ENCODE data around the gene ZBTB46. TPM values are rescaled to one million over a fixed set of nuclear protein-coding genes. Genes with fewer than 3 reads are reported as not detected.
"Not testable (repeated sequence)": the region's sequence is repeated elsewhere in the genome, so short reads cannot be mapped to it uniquely, and the experiment has no call there.

Gene ZBTB46
- total RNA-seq, 4 donors from 2014 or later = 11.5 to 20.4 (median 12.6) TPM

DNA sequence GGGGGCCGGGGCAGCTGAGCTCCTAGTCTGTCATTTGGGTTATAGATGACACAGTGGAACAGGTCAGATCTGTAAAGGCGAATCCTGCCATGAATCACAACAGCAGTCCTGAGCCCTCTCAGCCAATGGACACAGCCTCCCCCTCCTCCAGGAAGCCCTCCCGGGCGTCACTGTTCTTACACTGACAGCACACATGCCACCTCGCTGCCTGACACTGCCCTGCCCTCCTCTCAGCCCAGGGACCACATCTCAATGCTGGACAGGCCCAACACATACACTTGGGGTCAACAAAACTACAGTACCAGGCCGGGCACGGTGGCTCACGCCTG is 26.8 kb downstream of the ZBTB46 start:
- peaks cover 0 to 34% (median 0%) of the 10 kb centered on the region in 3 donors for H3K36me3 ChIP-seq
- H3K9me3 ChIP-seq = no peaks in the 10 kb centered on the region
- 94% methylated on average over 7 to 8 of the region's 8 CpGs for WGBS, 2 donors
- H3K27ac ChIP-seq = peak overlapping the region in 1 of 4 donors; percentile 17
- no peak for DNase-seq (ENCODE audit: low spot score in 2 of 2)
- no peaks in the 10 kb centered on the region for H3K27me3 ChIP-seq
- no peak for TF ChIP-seq EP300 (IDR thresholded peaks at IDR 0.05)
- TF ChIP-seq, protein P1, sequence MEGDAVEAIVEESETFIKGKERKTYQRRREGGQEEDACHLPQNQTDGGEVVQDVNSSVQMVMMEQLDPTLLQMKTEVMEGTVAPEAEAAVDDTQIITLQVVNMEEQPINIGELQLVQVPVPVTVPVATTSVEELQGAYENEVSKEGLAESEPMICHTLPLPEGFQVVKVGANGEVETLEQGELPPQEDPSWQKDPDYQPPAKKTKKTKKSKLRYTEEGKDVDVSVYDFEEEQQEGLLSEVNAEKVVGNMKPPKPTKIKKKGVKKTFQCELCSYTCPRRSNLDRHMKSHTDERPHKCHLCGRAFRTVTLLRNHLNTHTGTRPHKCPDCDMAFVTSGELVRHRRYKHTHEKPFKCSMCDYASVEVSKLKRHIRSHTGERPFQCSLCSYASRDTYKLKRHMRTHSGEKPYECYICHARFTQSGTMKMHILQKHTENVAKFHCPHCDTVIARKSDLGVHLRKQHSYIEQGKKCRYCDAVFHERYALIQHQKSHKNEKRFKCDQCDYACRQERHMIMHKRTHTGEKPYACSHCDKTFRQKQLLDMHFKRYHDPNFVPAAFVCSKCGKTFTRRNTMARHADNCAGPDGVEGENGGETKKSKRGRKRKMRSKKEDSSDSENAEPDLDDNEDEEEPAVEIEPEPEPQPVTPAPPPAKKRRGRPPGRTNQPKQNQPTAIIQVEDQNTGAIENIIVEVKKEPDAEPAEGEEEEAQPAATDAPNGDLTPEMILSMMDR (IDR thresholded peaks at IDR 0.05) = no peak
- no peak for TF ChIP-seq POLR2A (IDR thresholded peaks at IDR 0.05)
- no peaks in the 10 kb centered on the region for H3K4me1 ChIP-seq
- H3K4me3 ChIP-seq = no peak overlapping the region

DNA sequence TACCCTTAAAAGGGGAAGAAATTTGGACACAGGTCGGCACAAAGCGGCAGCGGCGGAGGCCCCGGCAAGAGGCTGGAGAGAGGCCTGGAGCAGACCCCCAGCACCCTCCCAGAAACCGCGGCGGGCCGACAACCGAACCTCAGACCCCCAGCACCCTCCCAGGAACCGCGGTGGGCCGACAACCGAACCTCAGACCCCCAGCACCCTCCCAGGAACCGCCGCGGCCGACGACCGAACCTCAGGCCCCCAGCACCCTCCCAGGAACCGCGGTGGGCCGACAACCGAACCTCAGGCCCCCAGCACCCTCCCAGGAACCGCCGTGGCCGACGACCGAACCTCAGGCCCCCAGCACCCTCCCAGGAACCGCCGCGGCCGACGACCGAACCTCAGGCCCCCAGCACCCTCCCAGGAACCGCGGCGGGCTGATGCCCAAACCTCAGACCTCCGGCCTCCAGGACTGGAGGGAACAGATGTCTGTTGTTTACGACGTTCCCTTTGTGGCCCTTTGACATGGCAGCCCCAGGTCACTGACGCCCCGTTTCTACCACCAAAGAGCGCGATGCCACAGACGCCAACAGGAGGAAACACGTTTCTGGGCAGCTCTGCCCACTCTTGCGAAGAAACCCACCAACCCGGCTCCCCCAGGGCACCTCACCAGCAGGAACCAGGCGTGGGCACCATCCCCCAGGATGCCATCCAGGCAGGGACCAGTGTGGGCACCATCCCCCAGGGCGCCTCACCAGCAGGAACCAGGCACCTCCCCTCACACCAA is 28.4 kb downstream of the ZBTB46 start:
- TF ChIP-seq POLR2A (IDR thresholded peaks at IDR 0.05) (no peak), EP300 (IDR thresholded peaks at IDR 0.05) (no peak)
- TF ChIP-seq, protein P1 (IDR thresholded peaks at IDR 0.05) = no peak
- peak overlapping the region in 1 of 4 donors; percentile 13 for H3K27ac ChIP-seq
- H3K27me3 ChIP-seq = no peaks in the 10 kb centered on the region
- peaks cover 0 to 30% (median 0%) of the 10 kb centered on the region in 3 donors for H3K36me3 ChIP-seq
- no peaks in the 10 kb centered on the region for H3K4me1 ChIP-seq
- DNase-seq (ENCODE audit: low spot score in 2 of 2) = no peak
- H3K9me3 ChIP-seq = no peaks in the 10 kb centered on the region
- H3K4me3 ChIP-seq = no peak overlapping the region
- 91 to 94% methylated on average over 38 to 48 of the region's 51 CpGs for WGBS, 2 donors

DNA sequence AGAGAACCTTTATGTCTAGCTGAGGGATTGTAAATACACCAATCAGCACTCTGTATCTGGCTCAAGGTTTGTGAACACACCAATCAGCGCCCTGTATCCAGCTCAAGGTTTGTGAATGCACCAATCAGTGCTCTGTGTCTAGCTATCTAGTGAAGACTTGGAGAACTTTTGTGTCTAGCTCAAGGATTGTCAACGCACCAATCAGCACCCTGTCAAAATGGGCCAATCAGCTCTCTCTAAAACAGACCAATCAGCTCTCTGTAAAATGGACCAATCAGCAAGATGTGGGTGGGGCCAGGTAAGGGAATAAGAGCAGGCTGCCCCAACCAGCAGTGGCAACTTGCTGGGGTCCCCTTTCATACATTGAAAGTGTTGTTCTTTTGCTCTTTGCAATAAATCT is 29.9 kb downstream of the ZBTB46 start:
- not testable (repeated sequence) for H3K4me1 ChIP-seq; H3K27me3 ChIP-seq; H3K4me3 ChIP-seq; H3K27ac ChIP-seq; H3K9me3 ChIP-seq; DNase-seq (ENCODE audit: low spot score in 2 of 2)
- WGBS, 2 donors = 69 to 95% methylated on average over 2 of the region's 2 CpGs
- peaks cover 0 to 30% (median 0%) of the 10 kb centered on the region in 3 donors for H3K36me3 ChIP-seq

DNA sequence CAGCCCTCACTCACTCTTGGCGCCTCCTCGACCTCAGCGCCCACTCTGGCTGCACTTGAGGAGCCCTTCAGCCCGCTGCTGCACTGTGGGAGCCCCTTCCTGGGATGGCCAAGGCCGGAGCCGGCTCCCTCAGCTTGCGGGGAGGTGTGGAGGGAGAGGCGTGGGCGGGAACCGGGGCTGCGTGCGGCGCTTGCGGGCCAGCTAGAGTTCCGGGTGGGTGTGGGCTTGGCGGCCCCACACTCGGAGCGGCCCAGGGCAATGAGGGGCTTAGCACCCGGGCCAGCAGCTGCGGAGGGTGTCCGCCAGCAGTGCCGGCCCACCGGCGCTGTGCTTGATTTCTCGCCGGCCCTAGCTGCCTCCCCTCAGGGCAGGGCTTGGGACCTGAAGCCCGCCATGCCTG is 30.7 kb downstream of the ZBTB46 start:
- H3K36me3 ChIP-seq = peaks cover 0 to 30% (median 0%) of the 10 kb centered on the region in 3 donors
- not testable (repeated sequence) for H3K27me3 ChIP-seq; H3K4me3 ChIP-seq; H3K9me3 ChIP-seq; DNase-seq (ENCODE audit: low spot score in 2 of 2); H3K27ac ChIP-seq; H3K4me1 ChIP-seq
- WGBS, 2 donors = 79 to 87% methylated on average over 16 to 25 of the region's 27 CpGs

DNA sequence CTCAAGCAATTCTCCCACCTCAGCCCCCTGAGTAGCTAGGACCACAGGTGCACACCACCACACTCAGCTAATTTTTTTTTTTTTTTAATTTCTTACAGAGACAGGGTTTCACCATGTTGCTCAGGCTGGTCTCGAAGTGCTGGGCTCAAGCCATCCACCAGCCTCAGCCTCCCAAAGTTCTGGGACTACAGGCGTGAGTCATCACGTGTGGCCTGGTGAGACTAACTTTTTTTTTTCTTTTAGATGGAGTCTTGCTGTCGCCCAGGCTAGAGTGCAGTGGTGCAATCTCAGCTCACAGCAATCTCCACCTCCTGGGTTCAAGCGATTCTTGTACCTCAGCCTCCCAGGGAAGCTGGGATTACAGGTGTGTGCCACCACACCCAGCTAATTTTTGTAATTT is 31.9 kb downstream of the ZBTB46 start:
- not testable (repeated sequence) for H3K9me3 ChIP-seq; H3K27me3 ChIP-seq; DNase-seq (ENCODE audit: low spot score in 2 of 2); H3K4me3 ChIP-seq; H3K27ac ChIP-seq; H3K4me1 ChIP-seq
- 69 to 80% methylated on average over 5 of the region's 5 CpGs for WGBS, 2 donors
- peaks cover 0 to 24% (median 0%) of the 10 kb centered on the region in 3 donors for H3K36me3 ChIP-seq

DNA sequence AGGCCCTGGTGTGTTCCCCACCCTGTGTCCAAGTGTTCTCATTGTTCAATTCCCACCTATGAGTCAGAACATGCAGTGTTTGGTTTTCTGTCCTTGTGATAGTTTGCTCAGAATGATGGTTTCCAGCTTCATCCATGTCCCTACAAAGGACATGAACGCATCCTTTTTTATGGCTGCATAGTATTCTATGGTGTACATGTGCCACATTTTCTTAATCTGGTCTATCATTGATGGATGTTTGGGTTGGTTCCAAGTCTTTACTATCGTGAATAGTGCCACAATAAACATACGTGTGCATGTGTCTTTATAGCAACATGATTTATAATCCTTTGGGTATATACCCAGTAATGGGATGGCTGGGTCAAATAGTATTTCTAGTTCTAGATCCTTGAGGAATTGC is 33.9 kb downstream of the ZBTB46 start:
- not testable (repeated sequence) for H3K4me1 ChIP-seq

DNA sequence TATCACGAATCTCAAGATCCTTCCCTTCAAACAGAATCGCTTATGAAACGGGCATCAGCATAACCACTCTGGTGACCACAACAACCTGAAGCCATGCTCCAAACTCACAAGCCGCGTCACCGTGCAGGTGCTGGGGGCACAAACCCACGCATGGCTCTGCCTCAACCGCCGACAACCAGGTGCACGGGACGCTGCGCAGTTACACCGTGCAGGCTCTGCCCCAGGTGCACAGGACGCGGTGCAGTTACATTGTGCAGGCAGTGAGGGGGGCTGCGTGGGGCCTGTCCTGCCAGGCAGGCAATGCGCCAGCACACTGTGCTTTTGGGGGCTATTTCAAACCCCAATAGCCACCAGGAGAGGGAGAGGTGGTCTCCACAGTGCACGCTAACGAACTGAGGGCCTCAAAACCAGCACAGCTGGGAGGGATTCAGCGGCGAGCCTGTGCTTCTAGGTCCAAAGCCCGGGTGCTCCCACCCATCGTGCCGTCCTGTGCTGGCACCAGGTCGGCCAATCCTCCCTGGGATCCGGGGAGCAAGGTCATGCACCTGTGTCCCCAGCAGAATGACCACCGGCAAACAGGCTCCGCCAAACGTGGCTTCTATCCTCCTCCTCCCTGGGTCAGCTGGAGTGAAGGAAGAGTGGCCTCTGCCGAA is 35.8 kb downstream of the ZBTB46 start:
- Histone ChIP-seq H3K9me3 (no peaks in the 10 kb centered on the region), H3K4me1 (peaks cover 0 to 11% (median 0%) of the 10 kb centered on the region in 4 donors), H3K36me3 (peaks cover 0 to 13% (median 0%) of the 10 kb centered on the region in 3 donors), H3K27ac (no peak overlapping the region), H3K27me3 (no peaks in the 10 kb centered on the region), H3K4me3 (no peak overlapping the region)
- DNase-seq (ENCODE audit: low spot score in 2 of 2) = no peak
- 89 to 93% methylated on average over 25 to 30 of the region's 30 CpGs for WGBS, 2 donors
- no peak for TF ChIP-seq POLR2A (IDR thresholded peaks at IDR 0.05)
- TF ChIP-seq EP300 (IDR thresholded peaks at IDR 0.05) = no peak
- TF ChIP-seq, protein P1 (IDR thresholded peaks at IDR 0.05) = no peak

More for the DNA sequence above, 33.9 kb downstream of the ZBTB46 start:
- H3K36me3 ChIP-seq = peaks cover 0 to 14% (median 0%) of the 10 kb centered on the region in 3 donors
- H3K27ac ChIP-seq; DNase-seq (ENCODE audit: low spot score in 2 of 2); H3K27me3 ChIP-seq; H3K9me3 ChIP-seq; H3K4me3 ChIP-seq: not testable (repeated sequence)
- 88 to 89% methylated on average over 3 of the region's 3 CpGs for WGBS, 2 donors

Data from tibial nerve (tissue), 4 donors.